Prostate gland (tissue), 2 donors: ENCODE data around the gene OR52B2.

Source experiments
- POLR2A ChIP-seq: fragments of 450-650 bp; IDR thresholded peaks from one replicate; pipeline ENCODE4 v1.6.1; 2016; ENCODE audit warnings: antibody characterized with exemption, mild to moderate bottlenecking
- POLR2AphosphoS5 ChIP-seq: sonication (generic); formaldehyde crosslinking; IDR thresholded peaks from one replicate; pipeline ENCODE4 v1.6.1; 2017; ENCODE audit warnings: antibody characterized with exemption
- TF ChIP-seq, protein P1 (sequence below), 4 experiments: fragments of 200-600 bp in 2 of 4; fragments of 450-650 bp in 2 of 4; sonication (generic) in 2 of 4; IDR thresholded peaks; 1 replicate in 3 of 4; 2 replicates in 1 of 4; pipeline ENCODE4 v1.5.1; 2016 to 2019; ENCODE audit warnings: antibody characterized with exemption in 4 of 4, mild to moderate bottlenecking in 2 of 4, moderate library complexity in 2 of 4

DNA sequence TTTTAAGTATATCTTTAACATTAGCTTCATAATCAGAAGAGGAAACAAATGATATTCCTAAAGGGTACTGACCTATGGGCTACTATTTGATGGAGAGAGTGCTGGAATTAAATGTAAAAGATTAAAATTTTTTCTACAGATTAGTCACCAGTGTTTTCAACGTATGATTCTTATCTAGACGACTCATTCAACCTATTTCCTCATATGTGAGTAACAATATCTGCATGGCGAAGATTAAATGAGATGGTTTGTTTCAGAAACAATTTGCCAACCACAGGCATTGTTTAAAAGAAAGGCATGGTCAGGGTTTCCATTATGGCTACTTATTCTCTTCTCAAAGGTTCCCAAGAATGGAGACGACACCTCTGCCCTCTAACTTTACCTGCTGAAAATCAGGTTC lies 42.2 kb downstream of the OR52B2 start:
- TF ChIP-seq, protein P1, sequence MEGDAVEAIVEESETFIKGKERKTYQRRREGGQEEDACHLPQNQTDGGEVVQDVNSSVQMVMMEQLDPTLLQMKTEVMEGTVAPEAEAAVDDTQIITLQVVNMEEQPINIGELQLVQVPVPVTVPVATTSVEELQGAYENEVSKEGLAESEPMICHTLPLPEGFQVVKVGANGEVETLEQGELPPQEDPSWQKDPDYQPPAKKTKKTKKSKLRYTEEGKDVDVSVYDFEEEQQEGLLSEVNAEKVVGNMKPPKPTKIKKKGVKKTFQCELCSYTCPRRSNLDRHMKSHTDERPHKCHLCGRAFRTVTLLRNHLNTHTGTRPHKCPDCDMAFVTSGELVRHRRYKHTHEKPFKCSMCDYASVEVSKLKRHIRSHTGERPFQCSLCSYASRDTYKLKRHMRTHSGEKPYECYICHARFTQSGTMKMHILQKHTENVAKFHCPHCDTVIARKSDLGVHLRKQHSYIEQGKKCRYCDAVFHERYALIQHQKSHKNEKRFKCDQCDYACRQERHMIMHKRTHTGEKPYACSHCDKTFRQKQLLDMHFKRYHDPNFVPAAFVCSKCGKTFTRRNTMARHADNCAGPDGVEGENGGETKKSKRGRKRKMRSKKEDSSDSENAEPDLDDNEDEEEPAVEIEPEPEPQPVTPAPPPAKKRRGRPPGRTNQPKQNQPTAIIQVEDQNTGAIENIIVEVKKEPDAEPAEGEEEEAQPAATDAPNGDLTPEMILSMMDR (IDR thresholded peaks at IDR 0.05), result no peak
- no peak for TF ChIP-seq POLR2A
- no peak for TF ChIP-seq POLR2AphosphoS5
